ES-I3 (cell line): ENCODE data around the gene TMEM130.
"Not testable (repeated sequence)": the region's sequence is repeated elsewhere in the genome, so short reads cannot be mapped to it uniquely, and the experiment has no call there.

Experiments used
- H3K36me3 ChIP-seq: 2 replicates; pipeline ENCODE4 v1.6.1; 2013; ENCODE audit warnings: mild to moderate bottlenecking, low read length, control low read depth, moderate library complexity; ENCODE audit not compliant: insufficient read depth
- H3K4me1 ChIP-seq: 2 replicates; pipeline ENCODE4 v1.6.1; 2013; ENCODE audit warnings: mild to moderate bottlenecking, control low read depth, low read length; ENCODE audit not compliant: insufficient read depth
- H3K9ac ChIP-seq: 2 replicates; pipeline ENCODE4 v1.6.1; 2013; ENCODE audit warnings: low read depth, mild to moderate bottlenecking, low read length, moderate library complexity
- H3K9me3 ChIP-seq: 2 replicates; pipeline ENCODE4 v1.6.1; 2013; ENCODE audit warnings: mild to moderate bottlenecking, low read length, moderate library complexity; ENCODE audit not compliant: control insufficient read depth, insufficient read depth

The TMEM130 gene

DNA sequence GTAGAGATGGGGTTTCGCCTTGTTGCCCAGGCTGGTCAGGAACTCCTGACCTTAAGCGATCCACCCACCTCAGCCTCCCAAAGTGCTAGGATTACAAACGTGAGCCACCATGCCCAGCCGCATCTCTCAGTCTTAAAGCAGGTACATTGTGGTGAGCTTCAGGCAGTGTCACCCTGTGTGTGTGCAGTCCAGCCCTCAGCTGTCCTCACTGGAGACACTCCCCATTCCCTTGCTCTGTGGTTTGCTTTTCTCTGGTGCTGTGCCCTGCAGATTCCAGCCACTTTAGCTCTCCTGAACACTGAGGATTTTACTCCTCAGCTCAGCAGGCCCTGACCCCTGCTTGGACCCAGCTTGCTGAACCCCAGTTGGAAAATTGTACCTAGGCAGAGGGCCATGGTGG is 14.6 kb upstream of the TMEM130 start:
- no peak overlapping the region for H3K9ac ChIP-seq

DNA sequence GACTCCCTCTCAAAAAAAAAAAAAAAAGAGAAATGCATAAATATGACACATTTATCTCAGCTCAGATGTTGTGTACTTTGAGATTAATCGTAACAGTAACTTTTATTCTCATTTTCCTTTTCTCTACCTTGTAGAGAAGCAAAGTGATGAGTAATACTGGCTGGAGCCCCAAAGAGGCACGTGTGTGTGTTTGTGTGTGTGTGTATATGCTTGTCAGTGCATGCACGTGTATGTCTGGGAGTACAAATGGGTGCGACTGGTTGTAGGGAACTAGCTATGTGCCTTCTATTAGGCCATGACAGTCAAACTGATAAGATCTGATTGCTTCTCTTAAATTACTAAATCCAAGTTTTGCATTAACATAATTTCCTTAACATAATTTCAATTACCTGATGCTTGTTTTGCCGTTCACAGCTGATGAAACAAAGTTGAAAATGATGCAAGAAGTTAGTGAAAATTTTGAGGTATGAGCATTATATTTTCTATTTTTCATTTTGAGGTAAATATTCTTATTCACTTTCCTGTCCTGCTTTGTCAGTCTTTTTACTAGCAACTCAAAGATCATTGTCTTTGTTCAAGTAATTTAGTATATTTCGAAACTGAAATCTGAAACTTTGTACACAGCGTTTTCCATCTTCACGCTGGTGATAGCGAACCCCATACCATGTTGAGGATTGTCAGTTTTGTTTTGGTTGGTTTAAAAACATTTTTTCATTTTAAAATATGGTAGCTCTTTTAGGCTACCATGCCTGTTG is 11.9 kb upstream of the TMEM130 start:
- no peak overlapping the region for H3K9ac ChIP-seq

More for the DNA sequence above, 14.6 kb upstream of the TMEM130 start:
- H3K4me1 ChIP-seq = no peaks in the 10 kb centered on the region
- H3K36me3 ChIP-seq = peaks cover 13% of the 10 kb centered on the region
- H3K9me3 ChIP-seq = no peaks in the 10 kb centered on the region

DNA sequence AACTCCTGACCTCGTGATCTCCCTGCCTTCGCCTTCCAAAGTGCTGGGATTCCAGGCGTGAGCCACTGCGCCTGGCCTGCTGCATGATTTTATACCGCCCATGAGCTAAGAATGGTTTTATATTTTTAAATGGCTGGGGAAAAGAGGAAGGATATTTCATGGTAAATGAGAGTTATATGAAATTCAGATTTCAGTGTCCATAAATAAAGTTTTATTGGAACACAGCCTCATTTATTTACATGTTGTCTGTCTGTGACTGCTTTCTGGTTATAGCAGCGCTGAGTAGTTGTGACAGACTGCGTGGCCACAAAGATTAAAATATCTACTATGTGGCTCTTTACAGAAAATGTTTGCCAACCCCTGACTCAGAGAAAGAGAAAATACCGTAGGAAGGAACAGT is 10.7 kb upstream of the TMEM130 start:
- Histone ChIP-seq H3K9ac (no peak overlapping the region), H3K4me1 (no peaks in the 10 kb centered on the region), H3K9me3 (no peaks in the 10 kb centered on the region), H3K36me3 (peaks cover 13% of the 10 kb centered on the region)

More for the DNA sequence above, 11.9 kb upstream of the TMEM130 start:
- Histone ChIP-seq H3K4me1 (no peaks in the 10 kb centered on the region), H3K9me3 (no peaks in the 10 kb centered on the region), H3K36me3 (peaks cover 13% of the 10 kb centered on the region)

DNA sequence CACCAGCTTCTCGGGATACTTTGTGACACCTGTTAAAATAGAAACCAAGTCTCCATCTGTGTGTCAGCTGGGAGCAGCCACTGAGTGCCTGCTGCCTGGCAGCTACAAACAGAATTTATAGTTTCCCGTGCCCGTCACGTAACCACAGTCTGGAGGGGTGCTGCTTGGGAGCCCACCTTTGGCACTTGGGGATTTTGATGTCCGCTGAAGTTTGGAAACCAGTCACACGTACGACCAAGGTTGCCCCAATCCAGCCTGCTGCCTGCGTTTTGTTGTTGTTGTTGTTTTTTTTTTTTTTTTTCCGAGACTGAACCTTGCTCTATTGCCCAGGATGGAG is 10.1 kb upstream of the TMEM130 start:
- H3K9me3 ChIP-seq = no peaks in the 10 kb centered on the region
- H3K9ac ChIP-seq = peak overlapping the region; percentile 82
- peaks cover 13% of the 10 kb centered on the region for H3K36me3 ChIP-seq
- H3K4me1 ChIP-seq = no peaks in the 10 kb centered on the region

DNA sequence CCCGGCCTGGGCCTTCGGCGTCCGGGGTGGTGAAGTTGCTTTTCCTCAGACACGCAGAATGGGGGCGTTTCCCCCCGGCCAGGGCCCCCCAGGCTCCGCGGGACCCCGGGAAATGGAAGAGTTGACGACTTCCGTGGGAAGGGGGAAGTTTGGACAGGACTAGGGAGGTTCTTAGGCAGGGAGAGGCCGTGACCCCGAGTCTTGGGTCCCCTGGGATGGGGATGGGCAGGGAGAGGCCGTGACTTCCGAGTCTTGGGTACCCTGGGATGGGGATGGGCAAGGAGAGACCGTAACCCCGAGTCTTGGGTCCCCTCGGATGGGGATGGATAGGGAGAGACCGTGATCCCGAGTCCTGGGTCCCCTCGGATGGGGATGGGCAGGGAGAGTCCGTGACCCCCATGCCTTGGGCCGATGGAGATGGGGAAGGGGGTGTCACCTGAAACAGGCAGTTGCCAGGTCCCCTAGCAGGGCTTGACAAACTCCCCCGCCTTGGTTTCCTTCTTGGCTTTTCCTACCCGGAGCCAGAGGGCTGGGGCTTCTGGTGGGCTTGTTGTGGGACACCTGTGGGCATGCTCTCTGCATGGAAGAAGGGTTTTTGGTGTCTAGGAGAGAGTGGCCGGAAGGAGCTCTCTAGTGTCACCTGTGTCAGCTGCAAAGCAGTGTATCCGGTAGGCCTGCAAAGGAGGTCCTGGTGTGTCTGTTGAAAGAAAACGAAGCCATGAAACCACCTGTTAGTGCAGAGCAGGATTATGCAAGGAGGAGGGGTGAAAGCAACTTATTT is 9.6 kb upstream of the TMEM130 start:
- H3K4me1 ChIP-seq = no peaks in the 10 kb centered on the region
- H3K9ac ChIP-seq = peak overlapping the region; percentile 82
- no peaks in the 10 kb centered on the region for H3K9me3 ChIP-seq
- peaks cover 11% of the 10 kb centered on the region for H3K36me3 ChIP-seq

DNA sequence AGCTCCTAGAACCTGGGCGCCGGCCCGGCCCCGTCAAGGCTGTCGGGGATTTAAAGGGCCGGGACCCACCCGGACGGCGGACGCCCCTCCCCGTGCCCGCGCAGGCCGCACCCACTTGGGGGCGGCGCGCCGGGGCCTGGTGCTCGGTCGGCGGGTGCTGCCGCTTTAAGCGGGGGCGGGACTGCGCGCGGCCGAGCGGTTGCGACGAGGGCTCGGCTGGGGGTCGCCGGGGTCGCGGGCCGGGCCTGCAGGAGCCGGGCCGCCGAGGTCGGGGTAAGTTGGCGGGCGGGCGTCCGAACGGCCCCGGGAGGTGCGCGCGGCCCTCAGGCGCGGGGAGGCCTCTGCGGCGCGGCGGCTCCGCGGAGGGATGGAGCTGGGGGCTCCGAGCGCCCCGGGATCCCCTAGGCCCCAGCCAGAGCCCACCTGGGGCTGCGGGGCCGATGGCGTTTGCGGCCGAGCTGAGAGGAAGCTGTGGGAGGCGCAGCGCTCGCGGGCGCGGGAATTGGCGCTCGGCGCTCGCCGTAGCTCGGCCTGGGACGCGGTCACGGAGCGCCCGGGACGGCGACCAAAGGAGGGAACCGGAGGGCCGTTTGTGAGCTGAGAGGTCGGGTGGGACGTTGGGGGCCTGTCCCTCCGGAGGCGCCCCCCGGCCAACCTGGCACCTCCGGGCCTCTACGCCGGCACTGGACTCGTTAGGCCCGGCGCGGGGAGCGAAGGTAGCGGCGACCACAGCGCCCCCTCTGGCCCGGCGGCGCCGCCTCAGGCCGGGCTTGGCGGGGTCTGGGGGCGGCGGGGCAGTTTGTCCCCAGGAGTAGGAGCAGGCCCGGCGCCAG is 8.8 kb upstream of the TMEM130 start, which contains the start of gene TRRAP:
Gene TRRAP (plus strand): TSS at position 168 of the 833 bp plus-strand sequence. CDS start 2,619 bp downstream, outside the sequence.
- Histone ChIP-seq H3K36me3 (peaks cover 9% of the 10 kb centered on the region), H3K9ac (peak within 1 kb of the TSS; percentile 82), H3K4me1 (no peaks in the 10 kb centered on the region), H3K9me3 (no peaks in the 10 kb centered on the region)

DNA sequence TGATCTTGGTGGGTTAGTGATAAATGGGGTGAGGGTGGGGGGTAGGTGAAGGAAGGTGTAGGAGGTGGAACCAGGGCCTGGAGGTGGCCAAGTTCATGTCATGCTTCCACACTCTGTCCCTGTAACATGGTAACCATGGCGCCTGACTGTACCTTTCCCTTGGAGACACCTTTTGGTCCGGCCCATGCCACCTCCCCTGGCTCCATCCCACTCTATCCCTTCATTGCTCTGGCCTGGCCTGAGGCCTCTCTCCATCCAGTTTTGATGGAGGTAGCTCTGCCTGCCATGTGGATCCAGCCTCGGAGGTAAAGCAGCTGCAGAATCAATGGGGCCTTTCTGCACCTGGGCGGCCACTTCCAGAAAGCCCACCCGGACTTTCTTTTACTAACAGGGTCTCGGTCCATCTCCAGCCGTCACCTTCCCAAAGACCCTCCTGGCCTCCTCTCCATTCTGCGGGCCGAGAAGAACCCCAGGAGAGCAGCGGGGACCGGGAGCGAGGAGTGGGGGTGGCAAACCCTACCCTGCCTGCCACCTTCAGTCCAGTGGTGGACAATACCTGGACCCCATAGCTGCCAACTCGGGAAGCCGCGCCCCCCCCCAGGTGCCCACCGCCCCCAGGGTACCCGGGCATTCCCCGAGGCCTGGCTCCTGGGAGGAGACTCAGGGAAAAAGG is 8.0 kb upstream of the TMEM130 start:
- Histone ChIP-seq H3K4me1 (no peaks in the 10 kb centered on the region), H3K36me3 (peaks cover 9% of the 10 kb centered on the region), H3K9me3 (no peaks in the 10 kb centered on the region), H3K9ac (peak overlapping the region; percentile 82; the same call in 1 of the 2 replicates)

DNA sequence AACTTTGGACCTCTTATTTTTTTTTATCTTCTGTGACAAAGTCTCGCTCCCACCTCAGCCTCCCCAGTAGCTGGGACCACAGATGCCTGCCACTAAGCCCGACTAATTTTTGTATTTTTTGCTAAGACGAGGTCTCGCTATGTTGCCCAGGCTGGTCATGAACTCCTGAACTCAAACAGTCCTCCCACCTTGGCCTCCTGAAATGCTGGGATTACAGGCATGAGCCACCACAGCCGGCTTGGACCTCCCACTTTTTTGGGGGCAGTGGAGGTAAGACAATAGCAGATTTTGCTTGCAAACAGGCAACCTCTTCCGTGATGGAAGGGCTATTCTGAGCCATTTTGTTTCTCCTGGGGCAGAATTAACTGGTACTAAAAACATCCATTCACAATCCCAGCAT is 7.3 kb upstream of the TMEM130 start:
- Histone ChIP-seq H3K36me3 (peaks cover 8% of the 10 kb centered on the region), H3K9me3 (no peaks in the 10 kb centered on the region), H3K4me1 (no peaks in the 10 kb centered on the region), H3K9ac (no peak overlapping the region)

DNA sequence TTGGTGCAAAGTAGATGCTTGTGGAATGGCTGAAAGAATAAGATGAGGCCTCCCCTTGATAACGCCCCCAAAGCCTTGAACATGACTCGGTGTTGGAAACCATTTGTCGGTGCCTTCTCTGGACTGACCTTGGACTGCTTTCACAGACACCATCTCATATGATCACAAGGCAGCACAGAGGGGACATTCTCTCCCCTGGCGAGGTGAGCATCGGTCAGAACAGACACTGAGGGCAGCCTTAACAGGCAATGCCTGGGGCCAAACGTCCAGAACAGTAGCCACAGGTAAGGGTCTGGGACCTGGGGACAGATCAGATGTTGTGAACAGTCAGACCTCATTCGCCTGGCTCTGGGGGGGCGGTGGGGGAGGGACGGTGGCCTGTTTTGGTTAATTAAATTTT is 5.7 kb upstream of the TMEM130 start:
- Histone ChIP-seq H3K9ac (no peak overlapping the region), H3K36me3 (no peaks in the 10 kb centered on the region), H3K4me1 (peaks cover 9% of the 10 kb centered on the region; the same call in 1 of the 2 replicates), H3K9me3 (no peaks in the 10 kb centered on the region)

DNA sequence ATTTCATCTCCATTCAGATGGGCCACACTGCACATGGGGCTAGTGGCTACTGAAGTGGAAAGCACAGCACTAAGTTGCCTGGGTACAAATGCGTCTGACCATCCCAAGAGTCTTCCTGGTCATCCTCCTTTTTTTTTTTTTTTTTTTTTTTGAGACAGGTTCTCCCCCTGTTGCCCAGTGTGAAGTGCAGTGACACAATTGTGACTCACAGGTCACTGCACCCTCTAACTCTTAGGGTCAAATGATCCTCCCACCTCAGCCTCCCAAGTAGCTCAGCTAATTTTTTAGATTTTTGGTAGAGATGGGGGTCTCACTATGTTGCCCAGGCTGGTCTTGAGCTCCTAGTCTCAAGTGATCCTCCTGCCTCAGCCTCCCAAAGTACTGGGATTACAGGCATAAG is 5.1 kb upstream of the TMEM130 start:
- Histone ChIP-seq H3K9ac (no peak overlapping the region), H3K4me1 (peaks cover 9% of the 10 kb centered on the region; the same call in 1 of the 2 replicates), H3K9me3 (no peaks in the 10 kb centered on the region), H3K36me3 (no peaks in the 10 kb centered on the region)

DNA sequence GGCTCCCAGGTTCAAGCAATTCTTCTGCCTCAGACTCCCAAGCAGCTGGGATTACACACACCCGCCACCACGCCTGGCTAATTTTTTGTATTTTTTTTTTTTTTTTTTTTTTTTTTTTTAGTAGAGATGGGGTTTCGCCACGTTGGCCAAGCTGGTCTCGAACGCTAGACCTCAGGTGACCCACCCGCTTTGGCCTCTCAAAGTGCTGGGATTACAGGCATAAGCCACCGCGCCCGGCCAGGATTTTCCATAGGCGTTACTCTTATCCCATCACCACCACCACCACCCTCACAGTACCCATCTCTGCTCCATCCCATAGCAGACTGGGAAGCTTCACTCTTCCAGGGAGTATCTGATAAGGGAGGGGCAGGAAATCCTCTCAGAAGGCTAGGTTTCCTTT is 3.8 kb upstream of the TMEM130 start:
- not testable (repeated sequence) for H3K36me3 ChIP-seq, H3K9me3 ChIP-seq, H3K4me1 ChIP-seq, H3K9ac ChIP-seq

DNA sequence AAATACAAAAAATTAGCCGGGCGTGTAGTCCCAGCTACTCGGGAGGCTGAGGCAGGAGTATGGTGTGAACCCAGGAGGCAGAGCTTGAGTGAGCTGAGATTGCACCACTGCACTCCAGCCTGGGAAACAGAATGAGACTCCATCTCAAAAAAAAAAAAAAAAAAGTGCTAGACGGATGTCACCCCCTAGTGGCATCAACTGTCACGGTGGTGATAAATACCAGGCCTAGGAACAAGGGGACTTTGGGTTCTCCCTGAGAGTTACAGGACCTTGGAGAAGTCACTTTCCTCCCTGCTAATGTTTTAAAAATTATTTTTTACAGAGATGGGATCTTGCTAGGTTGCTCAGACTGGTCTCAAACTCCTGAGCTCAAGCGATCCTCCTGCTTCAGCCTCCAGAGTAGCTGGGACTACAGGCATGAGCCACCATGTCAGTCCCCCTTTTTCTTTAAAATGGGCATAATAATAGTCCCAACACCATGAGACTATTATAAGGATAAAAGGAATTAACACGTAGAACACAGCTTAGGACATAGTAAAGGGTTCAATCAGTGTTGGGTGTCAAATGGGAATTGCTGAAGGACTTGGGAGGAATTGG is 2.6 kb upstream of the TMEM130 start:
- Histone ChIP-seq H3K9ac (no peak overlapping the region), H3K4me1 (peaks cover 9% of the 10 kb centered on the region; the same call in 1 of the 2 replicates), H3K9me3 (no peaks in the 10 kb centered on the region), H3K36me3 (no peaks in the 10 kb centered on the region)

DNA sequence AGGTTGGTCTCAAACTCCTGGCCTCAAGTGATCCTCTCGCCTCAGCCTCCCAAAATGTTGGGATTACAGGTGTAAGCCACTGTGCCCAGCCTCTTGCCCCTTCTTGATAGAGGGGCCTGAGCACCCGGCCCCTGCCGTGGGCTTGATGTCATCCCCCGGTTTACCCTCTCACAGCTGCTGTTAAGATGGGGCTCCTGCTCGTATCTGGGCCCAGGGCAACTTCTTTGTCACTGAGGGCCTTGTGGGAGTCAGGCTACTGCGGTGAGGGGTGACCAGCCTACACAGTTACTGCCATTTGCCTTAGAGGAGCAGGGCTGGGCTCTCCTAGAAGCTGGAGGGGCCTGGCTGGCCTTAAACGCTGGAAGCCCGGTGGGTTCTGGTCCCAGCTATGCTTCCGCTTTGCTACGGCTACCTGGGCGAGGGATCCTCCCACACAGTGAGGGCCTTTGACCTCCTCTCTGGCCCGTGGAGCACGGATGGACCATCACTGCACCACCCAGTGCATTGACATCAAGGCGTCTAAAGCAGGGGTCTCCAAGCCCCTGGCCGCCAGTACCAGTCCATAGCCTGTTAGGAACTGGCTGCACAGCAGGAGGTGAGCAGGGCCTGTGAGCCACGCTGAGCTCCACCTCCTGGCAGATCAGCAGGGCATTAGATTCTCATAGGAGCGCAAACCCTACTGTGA is 1.1 kb upstream of the TMEM130 start:
- Histone ChIP-seq H3K9ac (no peak overlapping the region; the same call in 1 of the 2 replicates), H3K9me3 (no peaks in the 10 kb centered on the region), H3K36me3 (no peaks in the 10 kb centered on the region), H3K4me1 (peaks cover 9% of the 10 kb centered on the region; the same call in 1 of the 2 replicates)
